ENCODE data around the gene INSYN2A. TPM values are rescaled to one million over a fixed set of nuclear protein-coding genes. Genes with fewer than 3 reads are reported as not detected.

Gene INSYN2A, protein sequence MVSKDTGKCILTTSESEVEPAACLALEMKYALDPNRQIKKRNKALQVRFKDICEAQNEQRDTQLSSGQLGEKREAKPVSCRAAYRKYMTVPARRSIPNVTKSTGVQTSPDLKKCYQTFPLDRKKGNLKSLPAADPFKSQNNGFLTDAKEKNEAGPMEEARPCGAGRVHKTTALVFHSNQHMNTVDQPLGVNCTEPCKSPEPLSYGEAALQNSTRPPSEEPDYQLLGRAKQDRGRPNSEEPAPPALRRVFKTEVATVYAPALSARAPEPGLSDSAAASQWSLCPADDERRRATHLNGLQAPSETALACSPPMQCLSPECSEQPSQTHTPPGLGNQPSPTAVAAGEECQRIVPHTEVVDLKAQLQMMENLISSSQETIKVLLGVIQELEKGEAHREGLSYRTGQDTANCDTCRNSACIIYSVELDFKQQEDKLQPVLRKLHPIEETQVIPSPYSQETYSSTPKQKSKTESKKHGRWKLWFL
- 0.12 TPM for polyA plus RNA-seq (2013, experiment 1 of 2; ENCODE audit: insufficient read length)
- polyA plus RNA-seq (2013, experiment 2 of 2; ENCODE audit: insufficient read length), result 0.14 TPM

DNA sequence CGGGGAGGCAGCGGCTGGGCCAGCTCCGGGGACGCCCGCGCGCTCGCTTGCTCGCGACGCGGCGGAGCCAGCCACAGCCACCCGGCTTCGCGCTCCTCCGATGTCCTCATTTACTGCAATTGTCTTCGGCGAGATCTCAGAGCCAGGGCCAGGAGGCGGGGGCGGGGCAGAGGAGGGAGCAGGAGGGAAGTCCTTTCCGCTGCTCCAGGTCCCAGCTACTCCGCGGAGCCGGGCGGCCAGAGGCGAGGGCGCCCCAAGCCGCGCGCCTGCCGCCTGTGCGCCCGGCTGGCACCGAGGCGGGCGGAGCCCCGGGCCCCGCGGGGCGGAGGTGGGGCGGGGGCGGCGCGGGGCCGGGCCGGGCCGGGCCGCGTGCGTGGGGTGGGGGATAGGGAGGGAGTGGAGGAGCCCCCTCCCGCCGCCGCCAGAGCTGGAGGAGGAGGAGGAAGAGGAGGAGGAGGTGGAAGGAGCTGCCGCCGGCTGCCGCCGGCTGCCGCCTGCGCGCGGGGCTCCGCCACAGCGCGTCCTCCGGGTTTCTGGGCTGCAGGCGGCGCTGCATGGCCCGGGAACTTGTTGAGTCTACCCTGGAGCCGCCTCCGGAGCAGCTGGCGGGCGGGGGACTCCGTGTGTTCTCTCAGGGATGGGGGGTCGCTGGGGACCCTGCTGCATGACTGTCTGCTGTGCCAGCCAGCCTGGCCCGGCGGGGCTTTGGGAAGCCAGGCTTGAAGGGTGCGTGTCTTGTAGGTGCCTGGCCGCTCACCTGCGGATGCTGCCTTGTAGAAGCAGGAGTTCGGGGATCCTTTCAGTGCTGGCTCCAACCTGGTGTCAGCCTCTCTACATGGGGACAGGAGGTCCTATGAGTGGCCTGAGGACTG is at the start of gene INSYN2A:
Gene INSYN2A (minus strand): TSS at position 310 of the 872 bp plus-strand sequence. CDS start 20,196 bp downstream, outside the sequence.
- DNase-seq, result peak; percentile 64

- no peak for DNase-seq
Measured at GRCh38 chr10:127245456-127245855, 49.1 kb upstream of the INSYN2A start.

- DNase-seq, result peak; percentile 40
Measured at GRCh38 chr10:127243490-127244272, 47.3 kb upstream of the INSYN2A start.

GRCh38 chr10:127242914-127243313 is 46.5 kb upstream of the INSYN2A start:
- DNase-seq, result no peak

DNA sequence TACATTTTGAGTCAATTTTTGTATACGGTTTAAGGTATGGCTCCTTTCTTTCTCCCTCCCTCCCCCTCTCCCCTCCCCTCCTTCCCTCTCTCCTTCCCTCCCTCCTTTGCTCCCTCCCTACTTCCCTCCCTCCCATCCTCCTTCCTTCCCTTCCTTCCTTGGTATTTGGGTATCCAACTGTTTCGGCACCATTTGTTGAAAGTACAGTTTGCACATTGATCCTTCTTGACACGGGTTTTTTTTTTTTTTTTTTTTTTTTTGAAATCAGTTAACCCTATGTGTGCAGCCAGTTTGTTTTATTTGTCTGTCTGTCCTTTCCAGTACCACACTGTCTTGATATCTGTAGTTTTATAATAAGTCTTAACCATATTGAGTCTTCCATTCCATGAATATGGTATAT is 39.9 kb upstream of the INSYN2A start:
- DNase-seq, result no peak

DNA sequence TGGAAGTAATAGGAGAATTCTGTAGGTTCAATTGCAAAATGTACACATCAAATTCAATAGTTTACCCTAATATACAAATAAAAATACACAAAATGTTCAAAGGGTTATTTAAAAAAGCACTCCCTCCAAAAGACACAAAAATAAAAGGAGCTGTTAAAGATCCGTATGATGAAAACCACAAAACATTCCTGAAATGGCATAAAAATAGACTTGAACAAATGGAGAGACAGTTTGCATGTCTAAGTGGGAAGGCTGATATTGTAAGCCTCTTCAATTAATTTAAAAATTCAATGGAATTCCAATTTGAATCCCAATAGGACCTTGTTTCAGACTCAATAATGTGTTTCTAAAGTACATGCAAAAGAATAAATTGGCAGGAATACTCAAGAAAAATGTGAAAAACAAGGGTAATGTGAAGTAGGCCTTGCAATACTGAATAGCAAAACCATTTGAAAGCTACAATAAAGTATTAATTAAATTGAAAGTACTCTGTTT is 38.0 kb upstream of the INSYN2A start:
- peak; percentile 19 for DNase-seq

DNA sequence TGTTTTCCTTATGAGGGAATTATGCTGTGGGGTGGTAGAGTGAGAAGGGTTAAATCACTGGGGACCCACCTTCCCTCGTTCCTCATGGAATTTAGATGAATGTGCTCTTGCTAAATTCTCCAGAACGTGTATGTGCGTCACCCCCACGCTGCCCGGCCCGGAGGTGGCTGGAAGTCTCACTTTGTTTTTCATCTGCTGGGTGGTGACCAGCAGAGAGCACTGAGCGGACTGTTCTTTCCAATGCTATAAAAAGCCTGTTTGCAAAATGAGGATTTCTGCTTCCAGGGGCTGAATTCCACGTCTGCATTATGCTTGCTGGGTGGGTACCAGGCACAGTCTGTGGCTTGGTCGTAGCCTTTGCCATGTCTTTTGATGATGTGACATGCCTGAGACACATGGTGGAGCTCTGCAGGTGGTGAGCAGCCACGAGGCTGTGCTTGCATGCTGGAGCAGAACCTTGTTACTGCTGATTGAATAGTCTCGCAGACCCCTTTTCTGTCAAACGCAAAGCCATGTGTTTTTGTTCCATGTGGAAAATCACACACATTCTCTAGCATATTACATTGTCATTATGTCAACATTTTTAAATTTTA is 31.9 kb upstream of the INSYN2A start:
- DNase-seq, result peak; percentile 2

DNA sequence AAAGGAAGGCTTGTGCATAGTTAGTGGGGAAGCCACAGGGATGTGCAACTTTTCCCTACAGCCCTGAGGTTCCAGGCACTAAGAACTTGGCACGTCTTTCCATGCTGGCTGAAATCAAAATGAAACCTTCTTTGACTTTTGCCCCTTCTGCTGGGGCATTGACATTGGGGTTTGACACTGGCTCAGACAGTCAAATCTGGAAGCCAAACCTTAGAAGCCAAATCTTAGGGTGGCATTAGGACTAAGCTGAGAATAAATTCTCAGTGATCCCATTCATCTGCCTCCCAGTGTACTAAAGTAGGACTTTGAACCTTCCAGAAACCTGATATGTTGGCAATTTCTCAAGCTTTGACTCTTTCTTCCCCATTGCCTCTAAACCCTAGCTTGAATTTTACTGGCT is 31.3 kb upstream of the INSYN2A start:
- no peak for DNase-seq

DNA sequence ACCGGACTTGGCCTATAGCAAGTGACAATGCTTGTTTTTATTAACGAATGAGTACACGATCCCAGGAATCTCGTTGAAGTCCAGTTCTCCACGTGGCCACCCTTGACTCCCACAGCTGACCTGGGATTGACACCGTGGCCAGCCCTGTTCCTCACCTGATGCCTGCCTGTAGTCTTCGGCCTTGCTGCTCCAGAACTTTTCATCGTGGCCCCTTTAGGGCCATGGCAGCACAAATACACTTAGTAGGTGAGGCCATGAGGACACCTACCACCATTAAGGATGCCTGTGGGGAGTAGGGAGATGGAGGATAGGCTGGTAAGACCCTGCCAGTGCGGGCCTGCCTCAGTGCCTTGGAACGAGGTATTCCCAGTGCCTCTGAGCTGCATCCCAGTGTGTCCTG is 30.6 kb upstream of the INSYN2A start:
- no peak for DNase-seq

DNA sequence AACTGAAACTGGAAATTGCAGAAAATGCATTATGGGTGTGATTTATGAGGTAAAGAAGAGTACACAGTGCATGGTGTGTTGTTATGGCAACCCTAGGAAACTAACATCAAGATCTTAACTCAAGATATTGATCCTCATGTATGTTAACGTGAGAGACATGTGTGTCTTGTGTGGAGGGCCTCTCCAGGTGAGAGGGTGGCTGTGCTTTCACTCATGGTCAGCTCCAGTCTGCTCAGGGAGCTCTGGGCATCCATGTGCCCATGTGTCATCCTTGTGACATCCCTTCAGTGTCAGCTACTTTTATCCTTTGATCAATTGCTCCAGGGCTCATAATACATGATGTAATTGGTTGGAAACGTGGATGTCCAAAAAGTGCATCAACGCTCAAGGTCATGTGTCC is 24.9 kb upstream of the INSYN2A start:
- no peak for DNase-seq

GRCh38 chr10:127218658-127219057 is 22.3 kb upstream of the INSYN2A start:
- DNase-seq, result no peak

DNA sequence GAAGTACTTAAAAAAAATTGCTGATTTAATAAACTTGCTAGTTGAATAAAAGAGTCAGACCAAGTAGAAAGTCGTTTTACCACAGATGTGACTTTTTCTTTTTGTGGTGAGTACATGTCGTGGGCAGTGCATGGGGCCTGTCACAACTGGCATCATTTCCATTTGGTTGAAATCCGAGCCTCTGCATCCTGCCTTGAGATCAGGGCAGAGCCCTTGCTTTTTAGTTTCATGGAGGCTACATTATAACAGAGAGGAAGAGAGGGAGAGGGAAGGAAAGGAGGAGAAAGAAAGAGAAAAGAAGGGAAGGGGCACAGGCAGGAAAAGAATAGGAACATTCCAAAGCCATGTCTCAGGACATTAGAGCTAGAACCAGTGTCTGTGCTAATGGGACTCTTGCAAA is 20.4 kb upstream of the INSYN2A start:
- peak; percentile 14 for DNase-seq

- no peak for DNase-seq
Measured at GRCh38 chr10:127216274-127216673, 19.9 kb upstream of the INSYN2A start.

DNA sequence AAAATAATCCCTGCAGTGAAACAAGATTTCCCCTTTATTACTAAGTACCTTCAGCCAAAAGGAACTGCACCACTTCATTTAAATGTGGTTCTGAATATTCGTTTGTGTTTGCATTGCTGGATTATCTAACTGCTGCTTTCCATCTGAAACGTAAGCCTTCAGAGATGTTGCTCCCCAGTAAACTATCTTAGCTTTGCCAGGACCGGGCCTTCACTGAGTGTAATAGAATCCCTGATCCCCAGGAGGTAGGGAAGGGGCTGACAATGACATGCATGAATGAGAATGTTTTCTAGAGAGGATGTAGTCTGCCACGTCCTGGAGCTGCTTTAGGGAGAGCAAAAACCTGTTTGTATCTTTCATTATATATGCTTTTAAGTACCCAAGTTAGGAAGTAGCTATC is 19.5 kb upstream of the INSYN2A start:
- DNase-seq, result peak; percentile 11

DNA sequence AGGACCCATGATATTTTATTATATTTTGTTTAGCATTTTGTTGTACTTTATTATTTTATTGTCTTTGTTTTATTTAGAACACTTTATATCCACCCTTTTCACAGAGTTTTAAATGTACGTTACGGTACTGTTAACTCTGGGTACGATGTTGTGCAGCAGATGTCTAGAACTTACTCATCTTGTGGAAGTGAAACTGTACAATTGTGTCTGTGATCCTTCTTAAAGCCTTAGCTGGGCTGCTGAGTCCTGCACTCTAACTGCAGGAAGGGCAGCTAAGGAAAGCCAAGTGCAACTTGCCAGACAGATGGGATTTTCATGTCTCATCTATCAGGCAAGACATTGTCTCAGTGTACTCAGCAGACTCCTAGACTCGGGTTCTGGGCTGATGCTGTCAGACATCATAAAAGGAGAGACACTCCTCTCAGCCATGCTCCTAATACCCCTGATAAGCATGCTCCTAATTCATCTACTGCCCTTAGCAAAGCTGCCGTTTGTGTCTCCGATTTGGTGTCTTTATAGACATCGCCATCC is 14.6 kb upstream of the INSYN2A start:
- DNase-seq, result no peak

GRCh38 chr10:127207081-127207480 is 10.7 kb upstream of the INSYN2A start:
- no peak for DNase-seq

GRCh38 chr10:127203067-127203466 is 6.7 kb upstream of the INSYN2A start:
- DNase-seq, result no peak

DNA sequence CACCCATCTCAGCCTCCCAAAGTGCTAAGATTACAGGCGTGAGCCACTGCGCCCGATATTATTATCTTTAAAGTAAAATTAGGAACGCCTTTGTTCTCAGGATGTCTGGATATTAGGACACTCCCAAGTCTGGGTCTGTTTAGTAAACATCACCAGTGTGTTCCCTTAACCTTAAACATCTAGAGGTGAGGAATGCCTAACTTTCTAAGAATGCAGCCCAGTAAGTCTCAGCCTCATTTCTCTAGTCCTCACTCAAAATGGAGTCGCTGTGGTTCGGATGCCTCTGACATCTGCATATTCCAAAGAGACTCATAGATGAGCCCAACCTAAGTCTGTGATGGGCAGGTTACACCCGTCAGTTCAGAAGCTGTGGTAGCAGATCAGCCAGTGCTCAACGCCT is 4.3 kb upstream of the INSYN2A start:
- DNase-seq, result no peak

DNA sequence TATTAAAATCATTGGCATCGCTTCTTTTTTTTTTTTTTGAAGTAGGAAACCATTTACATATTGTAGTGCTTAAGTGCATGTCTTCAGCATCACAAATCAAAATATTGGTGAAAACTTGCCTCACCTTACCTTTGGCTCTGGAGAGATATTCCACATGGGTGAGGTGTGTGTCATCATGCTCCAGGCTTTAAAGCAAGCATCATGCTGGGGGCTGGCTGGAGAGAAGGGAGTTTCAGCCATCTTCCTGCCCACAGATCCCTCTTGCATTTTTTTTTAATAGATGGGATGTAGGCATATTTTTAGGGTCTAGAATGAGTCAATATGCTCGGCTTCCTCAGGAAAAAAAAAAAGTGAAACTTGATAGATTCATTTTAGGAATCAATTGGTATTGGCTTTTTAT is 2.3 kb upstream of the INSYN2A start:
- DNase-seq, result peak; percentile 3

GRCh38 chr10:127198307-127198706 is 1.9 kb upstream of the INSYN2A start:
- DNase-seq, result no peak

DNA sequence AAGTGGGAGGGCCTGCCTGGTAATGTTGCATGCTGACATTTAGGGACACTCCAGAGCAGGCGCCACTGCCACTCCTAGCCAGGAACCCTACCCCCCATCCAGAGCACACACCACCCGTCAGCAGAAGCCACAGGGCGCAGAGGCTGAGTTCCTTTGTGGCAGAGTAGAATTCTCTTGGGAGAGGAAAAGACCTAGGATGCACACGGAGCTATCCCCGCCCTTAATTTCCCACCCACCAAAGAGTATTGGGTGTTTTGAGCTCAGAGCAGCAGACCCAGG is 702 bp upstream of the INSYN2A start:
- DNase-seq, result peak; percentile 3

All from fibroblast of skin of scalp (primary cell).